Measurements from ENCODE around the gene SKAP2.
A peak's percentile ranks its signal among the peaks of the same experiment; 100 is the strongest.

Gene SKAP2

DNA sequence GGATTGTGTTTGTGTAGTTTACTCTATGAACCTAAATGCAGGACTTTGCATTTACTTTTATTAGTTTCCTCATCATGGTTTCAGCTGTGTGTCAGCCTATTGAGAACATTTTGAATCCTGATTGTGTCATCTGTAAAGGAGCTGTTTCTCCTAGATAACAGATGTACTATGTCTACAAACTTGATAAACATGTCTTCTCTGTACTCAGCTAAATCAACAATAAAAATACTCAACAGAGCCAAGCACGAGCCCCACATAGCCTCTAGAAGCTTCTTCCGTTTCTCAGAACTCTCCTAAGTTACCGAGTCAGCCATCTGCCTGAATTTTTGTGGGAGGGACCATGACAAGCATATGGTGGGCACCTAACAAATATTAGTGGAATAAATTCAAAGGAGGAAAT is 234.7 kb downstream of the SKAP2 start:
- DNase-seq, result no peak

DNA sequence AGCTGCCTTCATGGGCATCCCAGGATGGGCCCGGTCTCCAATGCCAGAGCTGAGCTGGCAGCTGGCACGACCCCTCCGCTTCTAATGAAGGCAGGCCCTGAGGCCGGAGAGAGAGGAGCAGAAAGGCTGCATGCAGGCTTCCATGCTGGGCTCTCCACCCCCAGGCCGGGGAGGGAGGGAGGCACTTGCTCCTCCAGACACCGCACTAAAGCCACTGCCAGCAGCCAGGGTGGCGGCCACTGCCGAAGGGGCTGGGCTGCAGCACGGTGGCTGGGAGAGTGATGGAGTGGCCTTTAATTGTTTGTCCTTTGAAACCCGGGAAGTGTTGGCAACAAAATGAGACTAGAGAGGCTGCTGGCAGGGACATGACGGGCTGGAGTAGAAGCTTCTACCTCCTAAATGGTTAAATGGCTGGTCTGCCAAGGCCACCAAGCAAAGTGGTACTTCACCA is 236.5 kb downstream of the SKAP2 start:
- DNase-seq, result peak; percentile 19

DNA sequence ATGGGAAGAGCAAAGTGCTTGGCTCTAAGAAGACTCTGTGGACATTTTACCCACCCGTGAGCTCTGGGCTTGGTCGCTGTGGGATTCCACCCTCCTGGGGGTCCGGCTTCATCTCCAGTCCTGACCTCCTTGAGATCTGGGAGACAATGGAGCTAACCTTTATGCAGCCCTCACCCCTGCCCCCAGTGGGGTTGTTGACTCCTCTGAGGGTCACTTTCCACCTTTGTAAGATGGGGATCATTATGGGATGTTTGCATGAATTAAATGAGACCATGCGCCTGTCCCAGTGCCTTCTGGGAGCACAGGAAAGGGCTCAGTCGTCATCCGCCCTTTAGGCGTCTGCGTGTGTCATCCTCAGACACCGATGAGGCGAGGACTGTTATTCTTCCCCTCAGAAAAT is 237.2 kb downstream of the SKAP2 start:
- no peak for DNase-seq

DNA sequence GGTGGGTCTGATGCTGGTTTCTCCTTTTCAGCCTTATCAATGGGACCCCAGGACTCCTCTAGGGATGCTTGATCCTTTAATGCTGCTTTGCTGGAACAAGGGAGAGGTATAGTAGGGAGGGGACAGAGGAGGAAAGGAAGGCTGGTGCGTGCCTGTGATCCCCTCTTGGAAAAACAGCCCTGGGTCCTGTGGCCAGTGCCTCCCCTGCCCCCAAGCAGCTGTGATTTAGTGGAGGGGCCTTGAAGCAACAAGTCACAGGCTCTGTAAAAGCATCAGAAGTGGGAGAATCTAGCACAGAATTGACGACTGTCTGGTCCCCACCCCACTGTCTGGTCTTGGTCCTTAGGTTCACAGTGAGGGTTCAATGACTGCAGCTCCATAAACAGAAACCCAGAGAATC is 237.7 kb downstream of the SKAP2 start:
- DNase-seq, result no peak

DNA sequence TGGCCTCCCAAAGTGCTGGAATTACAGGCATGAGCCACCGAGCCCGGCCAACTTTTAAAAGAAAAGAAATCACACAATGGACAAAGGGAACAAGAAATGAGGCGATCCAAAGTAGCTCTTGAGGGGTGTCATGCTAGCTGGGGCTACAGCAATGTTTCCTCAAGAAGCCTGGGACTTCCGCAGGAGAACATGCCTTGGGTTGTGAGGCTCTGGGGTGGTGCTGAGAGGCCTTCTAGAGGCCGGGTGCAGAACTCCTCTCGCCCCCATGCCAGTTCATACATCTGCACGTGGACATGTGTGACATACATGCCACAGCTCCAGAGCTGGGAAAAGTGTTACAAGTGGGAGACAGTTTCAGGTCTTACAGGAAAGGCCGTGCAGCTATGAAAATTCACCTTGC is 238.2 kb downstream of the SKAP2 start:
- no peak for DNase-seq

DNA sequence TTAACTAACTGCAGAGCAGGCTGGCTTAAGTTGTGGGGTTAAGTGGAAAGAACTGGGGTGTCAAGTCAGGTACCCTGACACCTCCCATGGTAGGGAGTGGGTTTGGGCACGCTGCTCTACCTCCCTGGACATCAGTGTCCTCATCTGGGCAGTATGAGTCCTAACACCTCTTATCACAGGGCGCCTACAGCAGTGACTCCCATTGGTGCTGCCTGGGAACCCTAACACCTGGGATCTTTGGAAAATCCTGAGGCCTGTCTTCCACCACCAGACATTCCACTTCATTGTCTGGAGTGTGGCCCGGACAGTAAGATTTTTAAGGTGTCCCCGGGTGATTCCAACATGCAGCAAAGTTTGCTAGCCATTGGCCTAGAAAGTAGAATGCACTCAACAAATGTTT is 239.1 kb downstream of the SKAP2 start:
- no peak for DNase-seq

DNA sequence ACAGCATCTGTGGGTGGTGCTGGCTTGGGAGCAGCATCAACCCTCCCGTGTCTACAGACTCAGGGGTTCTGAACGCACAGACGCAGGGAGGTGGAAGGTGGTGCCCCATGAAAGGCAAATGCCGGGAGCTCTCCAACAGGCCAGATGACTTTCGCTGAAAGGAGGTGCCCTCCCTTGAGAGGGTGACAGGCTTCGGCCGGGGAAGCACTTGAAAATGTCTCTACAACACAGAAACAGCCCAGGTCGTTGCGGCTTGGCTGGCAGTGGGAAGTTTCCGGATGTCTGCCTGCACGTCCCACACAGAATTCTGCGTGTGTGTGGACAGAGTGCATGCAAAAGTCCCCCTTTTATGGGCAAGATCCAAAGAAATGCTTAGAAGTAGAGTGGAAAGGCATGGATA is 239.6 kb downstream of the SKAP2 start:
- no peak for DNase-seq

DNA sequence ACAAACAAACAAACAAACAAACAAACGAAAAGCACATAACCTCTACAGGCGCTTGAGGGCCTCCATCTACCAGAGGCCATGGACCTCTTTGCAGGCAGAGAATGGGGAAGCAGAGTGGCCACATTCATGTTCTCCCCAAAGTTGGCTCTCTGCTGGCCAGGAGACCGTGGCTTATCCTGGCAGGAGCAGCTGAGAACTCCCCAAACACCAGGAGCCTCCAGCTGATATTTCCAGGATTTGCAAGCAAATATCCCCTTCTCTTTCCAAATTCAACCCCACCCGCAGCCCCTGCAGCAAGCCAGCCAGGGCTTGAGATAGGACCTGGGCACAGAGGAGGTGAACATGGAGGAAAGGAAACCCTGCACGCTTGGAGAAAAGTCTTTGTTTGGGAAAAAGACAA is 240.0 kb downstream of the SKAP2 start:
- no peak for DNase-seq

DNA sequence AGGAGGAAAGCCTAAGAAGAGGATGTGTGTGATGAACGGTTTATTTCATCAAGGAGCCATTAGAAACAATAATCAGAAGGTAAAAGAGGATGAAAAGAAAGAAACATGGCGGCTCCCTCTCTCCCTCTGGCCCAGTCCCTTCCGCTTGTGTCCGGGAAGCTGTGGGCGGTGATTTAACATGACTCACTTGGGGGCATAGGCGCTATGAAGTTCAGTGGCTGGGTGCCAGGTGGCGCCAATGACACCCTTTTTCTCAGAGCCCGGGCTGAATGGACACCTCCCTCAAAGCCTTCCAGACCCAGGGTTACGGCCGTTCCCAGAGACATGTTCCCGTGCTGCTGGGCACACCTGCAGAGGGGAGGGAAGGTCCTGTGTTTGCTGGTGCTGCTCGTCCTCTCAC is 244.0 kb downstream of the SKAP2 start:
- no peak for DNase-seq

DNA sequence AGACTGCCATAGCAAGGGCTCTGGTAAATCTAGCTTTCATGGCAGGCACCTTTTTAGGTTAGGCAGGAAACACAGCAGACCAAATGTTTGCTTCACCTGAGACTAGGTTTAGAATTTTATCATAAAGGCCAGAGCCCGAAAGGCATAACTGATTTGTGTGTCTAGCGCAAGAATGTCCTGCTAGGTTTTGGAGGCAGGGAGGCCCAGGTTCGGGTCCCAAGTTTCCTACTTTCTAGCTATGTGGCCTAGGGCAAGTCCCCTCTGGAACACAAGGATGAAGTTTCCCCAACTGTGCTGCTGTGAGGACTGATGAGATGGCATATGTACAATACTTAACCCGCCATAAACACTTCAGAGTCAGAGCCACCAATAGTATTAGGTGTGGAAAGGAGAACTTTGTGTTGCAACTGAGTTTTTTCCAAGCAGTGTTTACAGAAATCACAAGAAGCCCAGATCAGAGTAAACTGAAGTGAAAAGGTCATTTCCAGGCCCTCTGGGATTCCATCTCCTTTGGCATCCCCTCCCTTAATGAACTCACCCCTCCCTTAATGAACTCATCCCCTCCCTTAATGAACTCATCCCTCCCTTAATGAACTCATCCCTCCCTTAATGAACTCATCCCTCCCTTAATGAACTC is 244.9 kb downstream of the SKAP2 start:
- DNase-seq, result no peak

DNA sequence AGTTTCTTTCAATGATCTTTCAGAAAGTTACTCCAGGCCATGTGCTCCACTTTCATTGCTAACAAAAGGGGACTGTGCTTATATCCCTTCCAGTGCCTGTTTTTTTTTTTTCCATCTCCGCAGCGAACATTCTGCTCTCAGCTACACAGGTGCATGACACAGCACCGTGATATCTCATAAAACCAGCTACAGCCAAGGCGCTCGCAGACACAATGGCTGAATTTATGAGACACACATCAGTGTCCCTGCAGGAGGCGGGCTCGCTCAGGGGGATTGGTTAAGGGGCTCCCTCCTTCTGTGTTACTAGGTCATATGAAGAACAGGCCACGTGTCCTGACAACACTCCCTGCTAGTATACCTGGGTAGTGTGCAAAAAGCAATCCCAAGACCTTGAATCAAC is 245.5 kb downstream of the SKAP2 start:
- no peak for DNase-seq

DNA sequence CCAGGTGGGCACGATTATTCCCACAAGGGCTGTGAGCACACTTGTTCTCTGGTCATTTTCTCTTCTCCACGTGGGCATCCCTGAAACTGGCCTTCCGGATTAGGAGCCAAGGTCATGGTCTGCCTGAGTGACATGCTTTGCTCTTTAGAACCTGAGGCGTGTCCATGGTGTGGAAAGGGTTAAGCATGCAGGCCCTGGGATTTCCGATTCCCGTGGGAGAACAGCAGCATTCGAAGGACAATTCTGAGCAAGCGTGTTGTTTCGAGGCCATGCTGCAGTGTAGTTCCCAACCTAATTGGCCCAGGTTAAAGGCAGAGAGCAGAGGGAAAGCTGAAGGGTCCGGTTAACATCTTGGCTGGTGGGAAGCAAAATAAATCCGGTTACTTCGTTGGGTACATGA is 245.9 kb downstream of the SKAP2 start:
- no peak for DNase-seq
